ENCODE measurements around the gene SLC4A4.

The SLC4A4 gene

GRCh38 chr4:71460371-71460770, 121.6 kb downstream of the SLC4A4 start (continued):
- TF ChIP-seq PATZ1 (tag by site-specific recombination; IDR thresholded peaks at IDR 0.05): no peak
- peak; percentile 57 for TF ChIP-seq ZIC2 (tag by site-specific recombination; IDR thresholded peaks at IDR 0.05)
- no peak for TF ChIP-seq ZBTB1 (tag by site-specific recombination; IDR thresholded peaks at IDR 0.05)
- TF ChIP-seq WT1 (tag by site-specific recombination; IDR thresholded peaks at IDR 0.05): no peak
- no peak for TF ChIP-seq PRDM10 (tag by site-specific recombination; IDR thresholded peaks at IDR 0.05)
- TF ChIP-seq ZNF23 (tag by site-specific recombination; IDR thresholded peaks at IDR 0.05; ENCODE audit: borderline replicate concordance): no peak
- TF ChIP-seq ZNF175 (tag by site-specific recombination; IDR thresholded peaks at IDR 0.05): no peak
- TF ChIP-seq ZNF776 (tag by site-specific recombination; IDR thresholded peaks at IDR 0.05; ENCODE audit: borderline replicate concordance): 0 out of 2 replicates have a peak, but pooled peaks have one; percentile 17
- no peak for TF ChIP-seq PRDM4 (tag by site-specific recombination; IDR thresholded peaks at IDR 0.05)
- TF ChIP-seq ZSCAN23 (tag by site-specific recombination; IDR thresholded peaks at IDR 0.05): no peak

- no peak overlapping the region for H3K4me3 ChIP-seq (ENCODE audit: low read depth, low read length)
- CTCF ChIA-PET: no interaction called here
- TF ChIP-seq ZNF354C (tag by site-specific recombination; IDR thresholded peaks at IDR 0.05; ENCODE audit: borderline replicate concordance, low read depth) (no peak), ZNF658 (tag by site-specific recombination; IDR thresholded peaks at IDR 0.05) (no peak), EGR2 (tag by site-specific recombination; IDR thresholded peaks at IDR 0.05; ENCODE audit: low read depth) (no peak)
- POLR2A ChIA-PET: no interaction called here
- H3K36me3 ChIP-seq (ENCODE audit: control insufficient read depth in 2 of 2, insufficient read depth in 1 of 2, low read length in 2 of 2): no peaks in the 10 kb centered on the region
- no peak overlapping the region for H3K27ac ChIP-seq (ENCODE audit: extremely low read depth, low read depth, low read length)
- no peaks in the 10 kb centered on the region for H3K4me1 ChIP-seq (ENCODE audit: control insufficient read depth, insufficient read depth, low read length)
- no peaks in the 10 kb centered on the region for H3K9me3 ChIP-seq (ENCODE audit: control insufficient read depth, insufficient read depth, low read depth, low read length)
Measured at GRCh38 chr4:71461422-71461821, 122.6 kb downstream of the SLC4A4 start.

- Histone ChIP-seq H3K4me3 (ENCODE audit: low read depth, low read length) (no peak overlapping the region), H3K27ac (ENCODE audit: extremely low read depth, low read depth, low read length) (no peak overlapping the region), H3K36me3 (ENCODE audit: control insufficient read depth in 2 of 2, insufficient read depth in 1 of 2, low read length in 2 of 2) (no peaks in the 10 kb centered on the region), H3K4me1 (ENCODE audit: control insufficient read depth, insufficient read depth, low read length) (no peaks in the 10 kb centered on the region), H3K9me3 (ENCODE audit: control insufficient read depth, insufficient read depth, low read depth, low read length) (no peaks in the 10 kb centered on the region)
- ChIA-PET CTCF (no interaction called here), POLR2A (no interaction called here)
- TF ChIP-seq SCRT2 (tag by site-specific recombination; IDR thresholded peaks at IDR 0.05): no peak
- peak; percentile 92 for TF ChIP-seq ZNF596 (tag by site-specific recombination; IDR thresholded peaks at IDR 0.05)
Measured at GRCh38 chr4:71466775-71467174, 128.0 kb downstream of the SLC4A4 start.

Data from HEK293 (cell line).